BLaER1 (cell line): Measurements from ENCODE around the gene DGUOK.
A peak's percentile ranks its signal among the peaks of the same experiment; 100 is the strongest.

Experiments used
- H3K27ac ChIP-seq: shearing (Covaris generic); formaldehyde crosslinking; 2 replicates; pipeline ENCODE4 v1.8.1; 2022
- H3K27me3 ChIP-seq: shearing (Covaris generic); formaldehyde crosslinking; 2 replicates; pipeline ENCODE4 v1.8.1; 2022
- H3K36me3 ChIP-seq: shearing (Covaris generic); formaldehyde crosslinking; 2 replicates; pipeline ENCODE4 v1.8.1; 2022
- H3K4me1 ChIP-seq: shearing (Covaris generic); formaldehyde crosslinking; 2 replicates; pipeline ENCODE4 v1.8.1; 2022
- H3K4me2 ChIP-seq: shearing (Covaris generic); formaldehyde crosslinking; 2 replicates; pipeline ENCODE4 v1.8.1; 2022
- H3K4me3 ChIP-seq: shearing (Covaris generic); formaldehyde crosslinking; 2 replicates; pipeline ENCODE4 v1.8.1; 2022
- H3K9ac ChIP-seq: shearing (Covaris generic); formaldehyde crosslinking; 2 replicates; pipeline ENCODE4 v1.8.1; 2022
- H3K9me3 ChIP-seq: shearing (Covaris generic); formaldehyde crosslinking; 2 replicates; pipeline ENCODE4 v1.8.1; 2022
- H4K20me1 ChIP-seq: shearing (Covaris generic); formaldehyde crosslinking; 2 replicates; pipeline ENCODE4 v1.8.1; 2022
- Cebpa-rat ChIP-seq: shearing (Covaris generic); IDR thresholded peaks from 2 replicates; pipeline ENCODE4 v1.8.1; 2022

Gene DGUOK

DNA sequence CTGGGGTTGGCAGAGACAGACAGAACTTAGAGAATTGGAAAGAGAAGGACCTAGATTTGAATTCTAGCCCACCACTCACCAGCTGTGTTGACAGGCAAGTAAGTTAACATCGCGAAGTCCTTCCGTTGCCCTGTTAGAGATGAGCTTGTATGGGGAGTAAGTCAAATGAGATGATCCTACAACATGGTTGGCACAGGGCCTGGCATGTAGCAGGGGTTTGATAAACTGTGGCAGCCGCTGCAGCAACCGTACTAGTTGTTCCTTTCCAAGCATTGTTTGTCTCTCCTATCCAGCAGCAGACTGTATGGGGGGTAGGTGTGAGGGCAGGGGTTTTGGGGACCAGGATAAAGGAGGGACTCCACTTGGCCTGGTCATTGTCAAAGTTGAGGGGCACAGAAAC lies 74.0 kb downstream of the DGUOK start:
- Histone ChIP-seq H3K27me3 (no peaks in the 10 kb centered on the region), H3K27ac (no peak overlapping the region), H3K9me3 (no peaks in the 10 kb centered on the region), H3K4me1 (peaks cover 98% of the 10 kb centered on the region), H3K36me3 (peaks cover 57% of the 10 kb centered on the region), H3K9ac (0 out of 2 replicates have a peak overlapping the region, but pooled peaks have one; percentile 48), H4K20me1 (peaks cover 100% of the 10 kb centered on the region), H3K4me3 (no peak overlapping the region), H3K4me2 (peak overlapping the region; percentile 99)
- no peak for TF ChIP-seq Cebpa-rat

GRCh38 chr2:74001121-74001520 lies 74.4 kb downstream of the DGUOK start:
- H3K4me2 ChIP-seq: peak overlapping the region; percentile 99

GRCh38 chr2:74001781-74002504 lies 75.3 kb downstream of the DGUOK start:
- peaks cover 53% of the 10 kb centered on the region for H3K36me3 ChIP-seq
- H3K9ac ChIP-seq: peak overlapping the region; percentile 67; the same call in 1 of the 2 replicates
- H4K20me1 ChIP-seq: peaks cover 100% of the 10 kb centered on the region
- no peak overlapping the region for H3K27ac ChIP-seq
- H3K4me3 ChIP-seq: peak overlapping the region; percentile 66
- H3K4me1 ChIP-seq: peaks cover 98% of the 10 kb centered on the region
- no peaks in the 10 kb centered on the region for H3K27me3 ChIP-seq
- H3K4me2 ChIP-seq: peak overlapping the region; percentile 99
- no peaks in the 10 kb centered on the region for H3K9me3 ChIP-seq
- TF ChIP-seq Cebpa-rat: no peak

More at GRCh38 chr2:74001121-74001520, 74.4 kb downstream of the DGUOK start:
- Histone ChIP-seq H3K9ac (peak overlapping the region; percentile 19; the same call in 1 of the 2 replicates), H3K9me3 (no peaks in the 10 kb centered on the region), H3K4me3 (no peak overlapping the region), H4K20me1 (peaks cover 100% of the 10 kb centered on the region), H3K4me1 (peaks cover 98% of the 10 kb centered on the region), H3K27me3 (no peaks in the 10 kb centered on the region), H3K27ac (no peak overlapping the region), H3K36me3 (peaks cover 57% of the 10 kb centered on the region)
- TF ChIP-seq Cebpa-rat: no peak

GRCh38 chr2:74002505-74003421 lies 76.1 kb downstream of the DGUOK start:
- no peak for TF ChIP-seq Cebpa-rat
- Histone ChIP-seq H3K4me3 (peak overlapping the region; percentile 66), H3K9ac (peak overlapping the region; percentile 67), H3K27ac (peak overlapping the region; percentile 35; the same call in 1 of the 2 replicates), H3K4me2 (peak overlapping the region; percentile 99), H3K36me3 (peaks cover 52% of the 10 kb centered on the region), H3K27me3 (no peaks in the 10 kb centered on the region), H3K4me1 (peaks cover 98% of the 10 kb centered on the region), H4K20me1 (peaks cover 100% of the 10 kb centered on the region), H3K9me3 (no peaks in the 10 kb centered on the region)

- H3K27me3 ChIP-seq: no peaks in the 10 kb centered on the region
- H3K9ac ChIP-seq: no peak overlapping the region
- H3K27ac ChIP-seq: peak overlapping the region; percentile 53
- peaks cover 52% of the 10 kb centered on the region for H3K36me3 ChIP-seq
- no peaks in the 10 kb centered on the region for H3K9me3 ChIP-seq
- no peak overlapping the region for H3K4me3 ChIP-seq
- H4K20me1 ChIP-seq: peaks cover 100% of the 10 kb centered on the region
- peaks cover 98% of the 10 kb centered on the region for H3K4me1 ChIP-seq
- H3K4me2 ChIP-seq: peak overlapping the region; percentile 99
- no peak for TF ChIP-seq Cebpa-rat
Observed at GRCh38 chr2:74003494-74004211, 77.0 kb downstream of the DGUOK start.

- Histone ChIP-seq H3K9ac (peak overlapping the region; percentile 5; the same call in 1 of the 2 replicates), H3K4me1 (peaks cover 98% of the 10 kb centered on the region)
- TF ChIP-seq Cebpa-rat: no peak
Observed at GRCh38 chr2:74004212-74005182, 77.8 kb downstream of the DGUOK start.

DNA sequence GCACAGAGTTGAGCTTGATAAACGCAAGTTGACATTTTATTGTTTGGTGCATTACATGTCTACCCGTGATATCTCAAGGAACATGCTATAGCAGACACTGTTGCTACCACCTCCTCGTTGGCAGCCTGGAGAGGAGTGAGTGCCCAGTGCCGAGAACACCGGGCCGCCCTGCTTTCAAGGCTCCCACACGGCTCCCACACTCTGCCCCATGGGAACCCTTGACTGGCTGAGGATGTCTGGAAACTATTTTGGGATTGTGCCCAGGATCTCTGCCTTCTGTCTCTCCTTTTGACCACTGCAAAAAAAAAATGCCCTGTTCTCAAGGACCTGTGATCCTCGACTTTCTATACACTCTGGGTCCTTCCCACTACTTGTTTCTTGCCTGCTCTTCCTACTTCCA lies 79.1 kb downstream of the DGUOK start:
- Histone ChIP-seq H3K4me2 (peak overlapping the region; percentile 99), H3K4me3 (no peak overlapping the region), H3K9ac (no peak overlapping the region), H3K4me1 (peaks cover 89% of the 10 kb centered on the region), H4K20me1 (peaks cover 100% of the 10 kb centered on the region), H3K36me3 (peaks cover 66% of the 10 kb centered on the region), H3K9me3 (no peaks in the 10 kb centered on the region), H3K27me3 (no peaks in the 10 kb centered on the region), H3K27ac (no peak overlapping the region)
- TF ChIP-seq Cebpa-rat: no peak

More at GRCh38 chr2:74004212-74005182, 77.8 kb downstream of the DGUOK start:
- H4K20me1 ChIP-seq: peaks cover 100% of the 10 kb centered on the region
- no peak overlapping the region for H3K4me3 ChIP-seq
- peaks cover 53% of the 10 kb centered on the region for H3K36me3 ChIP-seq
- peak overlapping the region; percentile 53 for H3K27ac ChIP-seq
- no peaks in the 10 kb centered on the region for H3K9me3 ChIP-seq
- no peaks in the 10 kb centered on the region for H3K27me3 ChIP-seq
- H3K4me2 ChIP-seq: peak overlapping the region; percentile 99

DNA sequence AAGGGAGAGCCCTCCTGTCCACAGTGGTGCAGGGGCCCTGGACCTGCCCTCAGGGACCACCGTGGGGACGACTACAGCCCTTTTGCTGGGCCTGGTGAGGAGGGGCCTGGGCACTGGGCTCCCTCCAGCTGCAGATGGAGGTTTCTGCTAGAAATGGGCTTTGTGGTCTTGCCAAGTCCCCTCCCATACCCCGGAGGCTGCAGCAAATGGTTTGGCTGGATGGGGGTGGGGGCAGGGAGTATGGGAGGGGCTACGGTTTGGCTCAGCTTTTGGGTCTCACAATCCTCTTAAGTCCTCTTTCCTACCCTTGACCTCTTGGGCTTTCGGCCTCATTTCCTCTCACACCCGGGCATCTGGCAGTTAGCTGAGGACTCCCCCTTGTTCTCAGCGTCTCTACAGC lies 79.8 kb downstream of the DGUOK start:
- H3K9me3 ChIP-seq: no peaks in the 10 kb centered on the region
- H3K9ac ChIP-seq: no peak overlapping the region
- no peak for TF ChIP-seq Cebpa-rat
- no peaks in the 10 kb centered on the region for H3K27me3 ChIP-seq
- H3K36me3 ChIP-seq: peaks cover 73% of the 10 kb centered on the region
- no peak overlapping the region for H3K4me3 ChIP-seq
- no peak overlapping the region for H3K27ac ChIP-seq
- H4K20me1 ChIP-seq: peaks cover 100% of the 10 kb centered on the region
- peaks cover 82% of the 10 kb centered on the region for H3K4me1 ChIP-seq
- peak overlapping the region; percentile 99 for H3K4me2 ChIP-seq
